Neutrophil (primary cell): Measurements from ENCODE around the gene CALN1.

Experiments
- H3K27ac ChIP-seq: fragments of 200-600 bp; sonication (generic); 2 replicates; pipeline ENCODE4 v1.5.1; 2016; ENCODE audit warnings: mild to moderate bottlenecking, moderate library complexity
- H3K27me3 ChIP-seq: fragments of 200-600 bp; sonication (generic); 2 replicates; pipeline ENCODE4 v1.6.0; 2016; ENCODE audit warnings: mild to moderate bottlenecking
- H3K36me3 ChIP-seq: fragments of 200-600 bp; sonication (generic); 2 replicates; pipeline ENCODE4 v1.5.1; 2017
- H3K4me1 ChIP-seq, 2 experiments: fragments of 200-600 bp in 1 of 2; sonication (generic) in 1 of 2; 1 replicate in 1 of 2; 2 replicates in 1 of 2; pipeline versions ENCODE4 v1.5.1 to v1.6.1; 2013 to 2016; ENCODE audit warnings: low read depth in 1 of 2, low read length in 1 of 2, mild to moderate bottlenecking in 1 of 2, moderate library complexity in 1 of 2; ENCODE audit not compliant: control insufficient read depth in 1 of 2, insufficient read depth in 1 of 2
- H3K4me3 ChIP-seq, 2 experiments: fragments of 200-600 bp in 1 of 2; sonication (generic) in 1 of 2; 1 replicate in 1 of 2; 2 replicates in 1 of 2; pipeline ENCODE4 v1.5.1; 2013 to 2016; ENCODE audit warnings: low read depth in 1 of 2, low read length in 1 of 2, mild to moderate bottlenecking in 1 of 2, moderate library complexity in 1 of 2
- H3K9me3 ChIP-seq: fragments of 200-600 bp; sonication (generic); 2 replicates; pipeline ENCODE4 v1.5.1; 2016
- CTCF ChIP-seq: fragments of 200-600 bp; sonication (generic); IDR thresholded peaks from 2 replicates; pipeline ENCODE4 v1.5.1; 2016; ENCODE audit warnings: antibody characterized with exemption

CALN1 gene

DNA sequence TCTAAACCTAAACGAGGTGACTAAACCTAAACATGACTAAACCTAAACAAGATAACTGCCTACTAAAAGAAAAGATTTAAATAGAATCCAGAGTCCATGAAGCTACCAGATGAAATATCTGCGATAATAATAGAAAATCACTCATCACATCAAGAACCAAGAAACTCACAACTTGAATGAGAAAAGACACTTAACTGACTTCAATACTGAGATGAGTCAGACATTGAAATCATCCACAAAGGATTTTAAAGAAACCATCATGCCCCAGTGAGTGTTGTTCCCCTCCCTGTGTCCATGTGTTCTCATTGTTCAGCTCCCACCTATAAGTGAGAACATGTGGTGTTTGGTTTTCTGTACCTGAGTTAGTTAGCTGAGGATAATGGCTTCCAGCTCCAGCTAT, 416.0 kb downstream of the CALN1 start:
- no peak for TF ChIP-seq CTCF
- H3K27ac ChIP-seq: no peak overlapping the region
- no peaks in the 10 kb centered on the region for H3K9me3 ChIP-seq

DNA sequence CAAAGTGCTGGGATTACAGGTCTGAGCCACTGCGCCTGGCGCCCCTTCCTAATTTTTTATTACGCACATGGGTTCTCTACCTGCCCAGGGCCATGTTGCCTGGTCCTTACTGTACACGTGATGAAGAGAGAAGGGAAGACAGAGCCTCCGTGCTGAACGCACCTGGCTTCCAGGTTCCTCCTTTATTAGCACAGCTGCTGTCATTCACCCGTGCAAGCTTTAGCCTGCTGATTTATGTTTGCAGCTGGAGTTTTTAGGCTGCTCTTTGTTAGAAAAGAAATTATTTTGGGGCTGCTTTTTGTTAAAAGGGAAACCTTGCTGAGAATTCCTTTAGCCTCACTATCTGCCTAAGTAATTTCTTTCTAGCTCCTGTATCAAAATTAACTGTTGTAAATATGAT, 417.0 kb downstream of the CALN1 start:
- H3K4me1 ChIP-seq: no peaks in the 10 kb centered on the region
- H3K9me3 ChIP-seq: no peaks in the 10 kb centered on the region
- H3K27me3 ChIP-seq: no peaks in the 10 kb centered on the region
- TF ChIP-seq CTCF: no peak
- no peaks in the 10 kb centered on the region for H3K36me3 ChIP-seq
- no peak overlapping the region for H3K27ac ChIP-seq
- H3K4me3 ChIP-seq: no peak overlapping the region

More for the DNA sequence above, 416.0 kb downstream of the CALN1 start:
- no peaks in the 10 kb centered on the region for H3K4me1 ChIP-seq
- no peaks in the 10 kb centered on the region for H3K27me3 ChIP-seq
- no peak overlapping the region for H3K4me3 ChIP-seq
- H3K36me3 ChIP-seq: no peaks in the 10 kb centered on the region

DNA sequence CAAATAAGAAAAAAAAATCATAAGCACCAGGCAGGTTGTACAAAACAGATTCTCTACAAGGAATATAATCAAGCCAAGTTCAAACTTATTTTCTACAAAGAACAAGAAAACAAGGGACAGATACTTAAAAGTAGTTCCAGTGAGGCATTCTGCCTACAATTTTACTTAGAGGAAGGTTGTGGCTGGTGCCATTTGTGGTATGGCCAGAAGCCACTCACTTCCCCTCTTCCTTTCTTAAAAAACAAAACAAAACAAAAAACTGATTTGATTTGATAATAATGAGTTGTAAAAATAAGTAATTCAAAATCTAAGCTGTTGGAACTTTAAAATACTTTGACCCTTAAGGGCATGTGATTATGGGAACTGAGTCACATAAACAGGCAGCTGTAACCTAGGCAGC, 420.6 kb downstream of the CALN1 start:
- H3K27ac ChIP-seq: no peak overlapping the region
- no peak overlapping the region for H3K4me3 ChIP-seq
- peaks cover 10% of the 10 kb centered on the region for H3K27me3 ChIP-seq
- no peaks in the 10 kb centered on the region for H3K36me3 ChIP-seq
- no peaks in the 10 kb centered on the region for H3K4me1 ChIP-seq
- TF ChIP-seq CTCF: no peak
- H3K9me3 ChIP-seq: no peaks in the 10 kb centered on the region

DNA sequence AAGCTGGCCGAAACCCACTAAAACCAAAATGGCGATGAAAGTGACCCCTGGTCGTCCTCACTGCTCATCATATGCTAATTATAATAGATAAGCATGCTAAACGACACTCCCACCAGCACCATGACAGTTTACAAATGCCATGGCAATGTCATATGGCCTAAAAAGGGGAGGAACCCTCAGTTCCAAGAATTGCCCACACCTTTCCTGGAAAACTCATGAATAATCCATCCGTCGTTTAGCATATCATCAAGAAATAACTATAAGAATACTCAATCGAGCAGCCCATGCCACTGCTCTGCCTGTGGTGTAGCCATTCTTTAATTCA, 422.0 kb downstream of the CALN1 start:
- Histone ChIP-seq H3K27me3 (peaks cover 10% of the 10 kb centered on the region), H3K9me3 (no peaks in the 10 kb centered on the region), H3K36me3 (no peaks in the 10 kb centered on the region), H3K27ac (no peak overlapping the region), H3K4me3 (no peak overlapping the region), H3K4me1 (no peaks in the 10 kb centered on the region)
- no peak for TF ChIP-seq CTCF

- no peak overlapping the region for H3K4me3 ChIP-seq
- H3K9me3 ChIP-seq: no peaks in the 10 kb centered on the region
- H3K36me3 ChIP-seq: no peaks in the 10 kb centered on the region
- no peak for TF ChIP-seq CTCF
- H3K27ac ChIP-seq: no peak overlapping the region
- peaks cover 10% of the 10 kb centered on the region for H3K27me3 ChIP-seq
- no peaks in the 10 kb centered on the region for H3K4me1 ChIP-seq
Measured at GRCh38 chr7:71988201-71988600, 423.9 kb downstream of the CALN1 start.

GRCh38 chr7:71987200-71987767, 424.9 kb downstream of the CALN1 start:
- Histone ChIP-seq H3K4me1 (no peaks in the 10 kb centered on the region), H3K9me3 (no peaks in the 10 kb centered on the region), H3K27ac (no peak overlapping the region), H3K4me3 (no peak overlapping the region), H3K36me3 (no peaks in the 10 kb centered on the region), H3K27me3 (peaks cover 10% of the 10 kb centered on the region)
- TF ChIP-seq CTCF: no peak
